Measurements from ENCODE around the gene ZNF738. TPM values are rescaled to one million over a fixed set of nuclear protein-coding genes. Genes with fewer than 3 reads are reported as not detected.
A peak's percentile ranks its signal among the peaks of the same experiment; 100 is the strongest.

The ZNF738 gene
- total RNA-seq, 1 experiment from 2014 or later = 6.0 TPM

GRCh38 chr19:21396121-21396520 is 37.3 kb downstream of the ZNF738 start (continued):
- TF ChIP-seq ATF3 (IDR thresholded peaks at IDR 0.05) (no peak), TCF7L2 (IDR thresholded peaks at IDR 0.05; ENCODE audit: borderline replicate concordance, extremely low read depth, insufficient read depth, insufficient read length) (no peak), SRF (IDR thresholded peaks at IDR 0.05; ENCODE audit: low read depth) (no peak)

- 0 out of 2 replicates have a peak, but pooled peaks cover 4% of the 10 kb centered on the region for H3K79me2 ChIP-seq (ENCODE audit: insufficient read depth, low read length)
- TF ChIP-seq POLR2AphosphoS5 (IDR thresholded peaks at IDR 0.05; ENCODE audit: low read depth, low read length) (peak; percentile 47; the same call in 1 of the 2 replicates), SP1 (IDR thresholded peaks at IDR 0.05; ENCODE audit: low read depth) (peak; percentile 47; the same call in 1 of the 2 replicates), ELF1 (IDR thresholded peaks at IDR 0.05; ENCODE audit: borderline replicate concordance, low read depth) (peak; percentile 59), POLR2A (IDR thresholded peaks at IDR 0.05; ENCODE audit: borderline replicate concordance, extremely low read depth, insufficient read depth, insufficient read length) (no peak)
- H3K4me3 ChIP-seq (replicated peaks in 1 of 2; ENCODE audit: low read depth in 1 of 2, low read length in 2 of 2) = peak within 1 kb of the TSS; percentile 61 to 62
- peaks cover 0 to 3% of the 10 kb centered on the region in 2 experiments; a peak in 2 of 4 replicates for H3K9me3 ChIP-seq (ENCODE audit: control insufficient read depth in 1 of 2, insufficient read depth in 1 of 2, low read depth in 1 of 2, low read length in 2 of 2)
- DNase-seq (ENCODE audit: low read depth, low spot score) (peak; percentile 69), ATAC-seq (peak; percentile 99)
- POLR2A ChIA-PET = no interaction called here
- no peaks in the 10 kb centered on the region for H4K20me1 ChIP-seq (ENCODE audit: insufficient read depth)
- 0 out of 4 replicates have a peak, but pooled peaks cover 0 to 3% of the 10 kb centered on the region in 2 experiments for H3K36me3 ChIP-seq (ENCODE audit: control insufficient read depth in 1 of 2, insufficient read depth in 2 of 2, low read length in 2 of 2)
- no peaks in the 10 kb centered on the region for H3K9me2 ChIP-seq (ENCODE audit: insufficient read depth)
- H3K27ac ChIP-seq (ENCODE audit: low read depth, low read length) = no peak within 1 kb of the TSS
- H3K4me2 ChIP-seq (ENCODE audit: low read length) = peak within 1 kb of the TSS; percentile 65
- CTCF ChIA-PET = no interaction called here
- peak within 1 kb of the TSS; percentile 56 for H3K9ac ChIP-seq (ENCODE audit: low read length)
- no TSS peak for BruUV-seq (replicated peaks)
- intact Hi-C loops (cut with micrococcal nuclease) = no loop called here
- RAD21 ChIA-PET (ENCODE audit: low non-redundant PET in 1 of 2, low total read pairs in 2 of 2, uncharacterized antibody in 2 of 2, unreplicated experiment in 2 of 2) = no interaction called here
- no peaks in the 10 kb centered on the region for H3K27me3 ChIP-seq (ENCODE audit: insufficient read depth, low read length)
- no peak within 1 kb of the TSS for H2AFZ ChIP-seq (ENCODE audit: low read depth, low read length, poor library complexity, severe bottlenecking)
- H3K4me1 ChIP-seq (ENCODE audit: control insufficient read depth in 1 of 2, insufficient read depth in 2 of 2, low read length in 2 of 2) = no peaks in the 10 kb centered on the region
Measured at GRCh38 chr19:21396893-21397572, 38.2 kb downstream of the ZNF738 start, which contains the start of gene ZNF493. TSS of gene ZNF493 (plus strand) at chr19:21397133. CDS start at chr19:21397238, 105 bp downstream.

Measured in HCT116 (cell line).